GM18867 (cell line): ENCODE data around the gene FKBP1B.
"Not testable (repeated sequence)": the region's sequence is repeated elsewhere in the genome, so short reads cannot be mapped to it uniquely, and the experiment has no call there.

Source experiments
- ATAC-seq: cut with Tn5 transposase; IDR thresholded peaks from one replicate; pipeline ENCODE4 v1.9.1; 2021; ENCODE audit warnings: mild to moderate bottlenecking, moderate library complexity; ENCODE audit not compliant: unreplicated experiment

FKBP1B gene

DNA sequence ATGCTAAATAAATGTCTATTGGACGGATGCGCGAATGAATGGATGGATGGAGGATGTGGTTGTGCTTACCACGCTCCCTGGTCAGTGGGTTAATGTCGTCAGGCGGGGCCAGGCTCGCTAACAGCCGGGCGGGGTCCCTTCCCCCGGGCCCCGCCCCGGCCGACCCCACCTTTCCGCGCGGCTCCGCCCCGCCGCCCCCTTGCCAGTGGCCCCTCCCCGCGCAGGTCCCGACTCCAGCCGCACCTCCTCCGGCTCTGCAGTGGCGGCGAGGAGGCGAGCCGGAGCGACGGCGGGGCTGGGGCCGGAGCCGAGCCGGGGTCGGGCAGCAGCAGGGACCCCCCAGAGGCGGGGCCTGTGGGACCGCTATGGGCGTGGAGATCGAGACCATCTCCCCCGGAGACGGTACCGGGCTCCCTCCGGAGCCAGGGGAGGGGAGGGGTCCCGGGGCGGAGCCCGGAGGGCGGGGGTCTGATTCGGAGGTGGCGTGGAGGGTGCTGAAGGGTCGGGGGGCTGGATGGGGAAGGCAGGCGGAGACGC is at the start of gene FKBP1B:
Gene FKBP1B, plus strand, starts transcription at position 257 of the 537 bp plus-strand sequence. Its CDS starts 109 bp downstream, at position 366.
- no peak for ATAC-seq

DNA sequence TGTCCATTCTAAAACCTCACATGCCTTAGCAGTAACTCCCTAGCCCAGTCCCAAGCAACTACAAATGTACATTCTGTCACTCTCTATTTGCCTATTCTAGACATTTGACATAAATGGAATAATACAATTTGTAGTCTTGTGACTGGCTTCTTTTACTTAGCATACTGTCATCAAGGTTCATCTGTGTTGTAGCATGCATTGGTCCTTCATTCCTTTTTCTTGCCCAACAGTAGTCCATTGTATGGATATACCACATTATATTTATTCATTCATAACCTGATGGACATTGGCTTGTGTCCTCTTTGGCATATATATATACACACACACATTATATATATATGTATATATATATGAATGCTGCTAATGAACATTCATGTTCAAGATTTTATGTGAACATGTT is 41.8 kb upstream of the FKBP1B start:
- ATAC-seq = no peak

DNA sequence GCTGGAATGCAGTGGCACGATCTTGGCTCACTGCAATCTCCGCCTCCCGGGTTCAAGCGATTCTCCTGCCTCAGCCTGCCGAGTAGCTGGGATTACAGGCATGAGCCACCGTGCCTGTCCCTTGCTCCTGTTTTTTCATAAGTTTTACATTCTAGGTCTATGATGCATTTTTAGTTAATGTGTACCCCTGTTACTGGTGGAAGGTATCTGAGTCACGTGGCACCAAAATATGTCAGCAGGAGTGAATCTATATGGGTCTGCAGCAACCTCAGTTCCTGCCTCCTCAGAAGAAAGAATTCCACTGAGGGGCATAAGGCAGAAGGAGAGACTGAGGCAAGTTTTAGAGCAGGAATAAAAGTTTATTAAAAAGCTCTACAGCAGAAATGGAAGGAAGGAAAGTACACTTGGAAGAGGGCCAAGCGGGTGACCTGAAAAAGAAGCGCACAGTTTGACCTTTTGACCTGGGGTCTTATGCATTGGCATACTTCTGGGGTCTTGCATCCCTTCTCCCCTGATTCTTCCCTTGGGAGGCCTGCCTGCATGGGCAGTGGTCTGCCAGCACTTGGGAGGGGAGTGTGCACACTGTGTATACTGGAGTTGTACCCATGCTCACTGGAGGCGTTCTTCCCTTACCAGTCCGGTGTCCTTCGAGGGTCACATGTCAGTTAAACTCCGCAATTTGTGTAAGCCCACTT is 40.7 kb upstream of the FKBP1B start:
- ATAC-seq = no peak

- ATAC-seq = no peak
These were observed 40.2 kb upstream of the FKBP1B start for GRCh38 chr2:24009367-24009679.

- no peak for ATAC-seq
These were observed 39.7 kb upstream of the FKBP1B start, which contains the start of gene MFSD2B for GRCh38 chr2:24009680-24010476. Gene MFSD2B (plus strand): TSS chr2:24010085. CDS start chr2:24010097, 12 bp downstream.

- no peak for ATAC-seq
These were observed 38.9 kb upstream of the FKBP1B start for GRCh38 chr2:24010477-24011249.

- no peak for ATAC-seq
These were observed 38.1 kb upstream of the FKBP1B start for GRCh38 chr2:24011250-24012104.

DNA sequence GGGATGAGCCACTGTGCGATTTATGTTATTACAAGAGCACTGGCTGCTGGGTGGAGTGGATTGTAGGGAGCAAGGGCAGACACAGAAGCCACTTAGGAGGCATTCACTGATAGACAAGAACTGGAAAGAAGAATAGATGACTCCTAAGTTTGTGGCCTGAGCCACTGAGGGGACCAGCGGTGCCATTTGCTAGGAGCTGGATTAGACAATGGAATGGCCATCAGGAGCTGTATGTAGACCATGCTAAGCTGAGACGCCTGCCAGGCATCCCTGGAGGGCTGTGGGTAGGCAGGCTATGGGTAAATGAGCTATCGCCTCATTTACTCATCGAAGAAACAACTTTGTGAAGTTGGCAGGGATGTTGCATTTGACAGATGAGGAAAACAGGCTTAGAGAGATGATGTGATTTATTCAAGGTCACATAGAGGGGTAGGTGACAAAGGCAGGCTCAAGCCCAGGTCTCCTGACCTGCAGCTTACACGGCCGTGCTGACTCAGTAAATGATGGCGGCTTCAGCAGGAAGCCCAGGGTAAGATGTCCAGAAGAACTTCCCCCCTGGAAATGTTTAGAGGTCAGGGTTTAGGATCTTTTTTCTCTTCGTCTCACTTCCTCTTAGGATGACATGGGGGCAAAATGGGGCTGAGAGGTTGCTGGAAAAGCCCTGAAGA is 36.9 kb upstream of the FKBP1B start:
- no peak for ATAC-seq

GRCh38 chr2:24014902-24015301 is 34.6 kb upstream of the FKBP1B start:
- ATAC-seq = not testable (repeated sequence)

DNA sequence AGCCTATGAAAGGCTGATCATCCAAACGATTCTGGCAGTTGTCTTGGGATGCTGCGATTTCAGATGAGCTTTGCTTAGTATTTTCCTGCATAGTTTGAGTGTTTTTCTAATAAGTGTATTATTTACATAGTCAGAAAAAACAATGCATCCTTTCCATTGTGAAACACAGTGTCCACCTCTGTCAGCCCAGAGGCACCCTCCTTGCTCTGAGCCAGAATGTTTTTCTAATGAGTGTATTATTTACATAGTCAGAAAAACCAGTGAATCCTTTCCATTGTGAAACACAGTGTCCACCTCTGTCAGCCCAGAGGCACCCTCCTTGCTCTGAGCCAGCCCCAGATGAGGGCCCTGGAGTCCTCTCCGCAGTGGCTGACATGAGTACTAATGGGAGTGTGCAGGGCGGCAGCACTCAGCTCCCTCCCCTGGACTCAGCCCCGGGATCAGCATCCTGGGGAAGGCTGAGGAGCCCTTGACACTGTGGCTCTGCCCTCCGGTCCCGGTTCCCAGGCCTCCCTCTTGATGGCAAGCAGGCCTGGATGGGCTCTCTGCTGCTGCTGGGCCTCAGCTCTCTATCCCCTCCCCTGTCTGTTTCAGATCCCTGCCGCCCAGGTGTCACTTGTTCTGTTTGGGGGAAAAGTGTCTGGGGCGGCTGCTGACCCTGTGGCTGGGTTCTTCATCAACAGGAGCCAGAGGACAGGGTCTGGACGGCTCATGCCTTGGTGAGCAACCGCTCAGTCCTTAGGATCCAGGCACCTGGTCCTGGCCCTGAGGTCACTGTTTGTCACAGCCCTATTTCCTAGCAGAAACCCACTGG is 33.8 kb upstream of the FKBP1B start:
- no peak for ATAC-seq

DNA sequence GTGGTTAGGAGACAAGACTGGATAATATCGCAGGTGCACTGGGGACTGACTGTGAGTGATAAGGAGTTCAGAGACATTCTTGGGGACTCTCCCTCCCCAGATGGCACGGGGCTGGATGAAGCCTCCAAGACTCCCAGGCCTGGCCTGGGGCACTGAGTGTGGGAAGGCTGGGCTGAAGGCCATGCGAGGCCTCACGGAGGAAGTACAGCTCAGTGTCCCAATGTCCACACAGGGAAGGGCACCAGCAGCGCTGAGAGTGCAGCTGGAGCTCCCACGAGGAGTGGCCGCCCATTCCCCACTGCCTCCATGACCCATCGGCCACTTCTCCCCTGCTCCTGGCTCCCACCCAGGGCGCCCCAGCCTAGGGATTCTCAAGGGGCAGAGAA is 33.2 kb upstream of the FKBP1B start:
- ATAC-seq = no peak

DNA sequence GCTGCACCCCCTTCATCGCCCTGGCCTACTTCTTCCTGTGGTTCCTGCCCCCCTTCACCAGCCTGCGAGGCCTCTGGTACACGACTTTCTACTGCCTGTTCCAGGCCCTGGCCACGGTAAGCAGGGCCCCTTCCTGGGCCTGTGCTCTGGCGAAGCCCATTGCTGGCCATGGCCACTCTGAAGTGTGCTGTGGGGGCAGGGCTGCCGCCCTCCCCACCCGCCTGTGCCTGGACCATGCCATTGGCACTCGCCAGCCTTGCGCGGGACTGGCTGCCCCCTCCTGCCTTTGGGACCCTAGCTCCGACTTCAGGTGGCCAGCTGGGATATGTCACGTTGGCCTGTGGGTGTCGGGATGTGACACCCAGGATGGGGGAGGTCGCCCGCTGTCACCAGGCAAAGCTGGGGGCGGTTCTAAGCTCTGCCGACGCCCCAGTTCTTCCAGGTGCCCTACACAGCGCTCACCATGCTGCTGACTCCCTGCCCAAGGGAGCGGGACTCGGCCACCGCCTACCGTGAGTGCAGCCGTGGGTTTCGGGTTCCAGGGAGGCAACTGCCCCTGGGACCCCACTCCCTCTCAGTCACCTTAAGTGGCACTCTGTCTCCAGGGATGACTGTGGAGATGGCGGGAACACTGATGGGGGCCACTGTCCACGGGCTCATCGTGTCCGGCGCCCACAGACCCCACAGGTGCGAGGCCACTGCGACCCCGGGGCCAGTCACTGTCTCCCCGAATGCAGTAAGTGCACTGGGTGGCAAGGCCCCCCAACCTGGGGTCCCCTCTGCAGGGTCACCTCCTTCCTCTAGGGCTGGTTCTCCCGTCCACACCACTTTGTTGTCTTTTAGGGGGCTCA is 32.5 kb upstream of the FKBP1B start:
- ATAC-seq = no peak

DNA sequence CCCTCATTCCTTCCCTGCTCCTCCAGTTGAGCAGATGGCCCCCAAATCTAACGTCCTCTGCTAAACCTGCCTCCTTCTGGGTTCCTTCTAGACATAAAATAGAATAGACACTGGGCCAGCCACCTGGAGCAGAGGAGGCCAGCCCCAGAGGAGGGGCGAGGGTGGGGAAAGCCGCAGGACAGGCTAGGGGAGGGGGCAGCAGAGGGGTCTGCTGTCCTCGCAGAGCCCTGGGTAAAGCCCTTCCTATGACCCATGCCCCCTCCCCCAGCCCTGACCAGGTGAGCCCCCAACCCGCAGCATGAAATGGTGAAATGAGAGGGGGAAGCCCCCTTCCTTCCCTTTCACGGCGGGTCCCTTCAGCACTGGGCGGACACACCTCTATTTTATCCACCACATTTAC is 31.8 kb upstream of the FKBP1B start:
- ATAC-seq = no peak

DNA sequence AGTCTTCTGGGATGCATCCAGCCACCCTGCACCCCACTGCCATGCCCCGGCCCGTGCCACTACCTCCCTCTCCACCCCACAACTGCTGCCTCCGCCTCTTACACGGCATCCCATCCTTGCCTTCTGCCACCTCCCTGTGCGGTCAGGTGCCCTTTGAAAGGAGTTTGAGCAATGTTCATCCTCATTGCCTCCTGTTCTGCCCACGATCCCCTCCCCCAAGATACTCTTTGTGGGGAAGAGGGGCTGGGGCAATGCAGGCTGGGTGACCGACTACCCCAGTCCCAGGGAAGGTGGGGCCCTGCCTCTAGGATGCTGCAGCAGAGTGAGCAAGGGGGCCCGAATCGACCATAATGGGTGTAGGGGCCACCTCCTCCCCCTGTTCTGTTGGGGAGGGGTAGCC is 31.3 kb upstream of the FKBP1B start:
- ATAC-seq = no peak

DNA sequence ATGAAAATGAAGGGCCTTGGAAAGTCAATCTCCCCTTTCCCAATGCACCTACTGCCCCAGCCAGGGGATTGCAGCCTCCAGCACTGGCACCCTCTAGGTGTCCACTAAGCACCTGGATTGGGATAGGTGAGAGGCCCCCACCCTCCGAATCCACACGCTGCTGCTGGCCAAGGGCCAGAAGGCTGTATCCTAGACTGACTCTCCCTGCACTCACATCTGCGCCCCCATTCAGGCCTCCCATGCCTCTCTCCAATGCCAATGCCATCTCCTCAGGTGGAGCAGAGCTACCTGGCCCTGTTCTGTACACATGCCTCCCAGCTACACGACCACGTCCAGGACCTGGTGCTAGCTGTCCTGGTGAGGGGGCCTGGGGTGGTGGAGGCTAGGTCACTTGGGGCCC is 29.8 kb upstream of the FKBP1B start:
- ATAC-seq = no peak

GRCh38 chr2:24020244-24020643 is 29.3 kb upstream of the FKBP1B start:
- ATAC-seq = no peak

DNA sequence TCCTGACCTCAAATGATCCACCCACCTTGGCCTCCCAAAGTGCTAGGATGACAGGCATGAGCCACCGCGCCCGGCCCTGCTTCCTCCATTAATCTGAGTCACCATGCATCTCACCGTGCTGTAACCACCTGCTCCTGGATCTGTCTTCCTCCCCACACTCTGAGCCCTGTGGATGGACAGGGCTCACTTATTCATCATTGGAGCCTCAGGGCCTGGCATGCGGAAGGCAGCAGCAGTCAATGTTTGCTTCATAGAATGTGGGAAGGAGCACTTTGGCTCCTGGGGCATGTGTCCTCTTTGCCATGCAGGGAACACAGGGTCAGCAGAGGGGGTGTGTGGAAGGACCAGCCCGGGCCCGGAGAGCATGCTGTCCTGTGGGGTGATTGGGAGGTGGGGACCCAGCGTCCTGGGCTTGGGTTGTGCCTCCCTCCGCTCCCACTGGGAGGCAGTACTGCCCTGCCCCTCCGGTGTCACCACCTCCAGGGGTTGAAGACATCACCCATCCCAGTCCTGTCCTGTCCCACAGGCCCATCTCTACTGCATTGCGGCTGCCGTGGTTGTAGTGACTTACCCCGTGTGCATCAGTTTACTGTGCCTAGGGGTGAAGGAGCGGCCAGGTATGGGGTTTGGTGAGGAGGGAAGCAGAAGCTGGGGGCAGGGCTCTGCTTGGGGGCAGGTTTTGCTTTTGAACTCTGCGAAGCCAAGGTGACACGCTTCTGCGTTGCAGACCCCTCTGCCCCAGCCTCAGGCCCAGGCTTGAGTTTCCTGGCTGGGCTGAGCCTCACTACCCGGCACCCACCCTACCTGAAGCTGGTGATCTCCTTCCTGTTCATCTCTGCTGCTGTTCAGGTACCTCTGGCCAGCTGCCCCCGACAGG is 28.2 kb upstream of the FKBP1B start:
- ATAC-seq = no peak
